Inflammatory macrophage treated with lipopolysaccharide for 4 hours (primary cell): ENCODE data around the gene MEF2B.
"Not testable (repeated sequence)": the region's sequence is repeated elsewhere in the genome, so short reads cannot be mapped to it uniquely, and the experiment has no call there.

Experiments
- DNase-seq: peaks from one replicate; pipeline ENCODE4 v3.0.0-alpha.2; 2020

MEF2B gene

DNA sequence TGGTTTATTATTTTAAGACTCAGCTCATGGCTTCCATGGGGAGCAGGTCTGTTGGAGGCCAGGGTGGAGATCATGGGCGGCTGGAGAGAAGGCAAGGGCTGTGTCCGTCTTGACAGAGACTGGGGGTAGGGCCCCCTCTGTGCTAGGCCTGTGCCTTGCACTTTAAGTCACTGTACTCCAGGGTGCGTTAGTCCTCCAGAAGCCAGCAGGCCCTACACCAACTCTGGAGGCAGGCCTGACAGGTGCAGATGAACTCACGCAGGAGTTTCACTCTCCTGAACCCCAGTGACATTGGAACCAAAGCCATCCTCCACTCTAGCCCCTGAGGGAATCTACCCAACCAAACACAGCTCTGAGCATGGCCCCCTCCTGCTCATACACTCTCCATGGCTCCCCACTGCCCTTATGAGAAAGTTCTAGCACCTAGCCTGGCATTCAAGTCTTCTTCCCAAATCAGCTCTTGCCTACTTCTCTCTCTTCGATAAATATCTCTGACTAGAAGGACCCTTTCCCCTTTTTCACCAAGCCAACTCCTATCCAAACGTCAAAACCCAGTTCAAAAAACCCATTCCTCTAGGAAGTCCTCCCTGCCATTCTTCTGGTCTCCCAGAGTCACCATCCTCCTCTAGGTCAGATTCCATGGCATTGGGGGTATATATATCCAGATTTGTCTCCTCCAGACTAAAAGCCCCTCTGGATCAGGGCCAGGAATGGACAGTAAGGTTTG, 15.1 kb downstream of the MEF2B start:
- no peak for DNase-seq

DNA sequence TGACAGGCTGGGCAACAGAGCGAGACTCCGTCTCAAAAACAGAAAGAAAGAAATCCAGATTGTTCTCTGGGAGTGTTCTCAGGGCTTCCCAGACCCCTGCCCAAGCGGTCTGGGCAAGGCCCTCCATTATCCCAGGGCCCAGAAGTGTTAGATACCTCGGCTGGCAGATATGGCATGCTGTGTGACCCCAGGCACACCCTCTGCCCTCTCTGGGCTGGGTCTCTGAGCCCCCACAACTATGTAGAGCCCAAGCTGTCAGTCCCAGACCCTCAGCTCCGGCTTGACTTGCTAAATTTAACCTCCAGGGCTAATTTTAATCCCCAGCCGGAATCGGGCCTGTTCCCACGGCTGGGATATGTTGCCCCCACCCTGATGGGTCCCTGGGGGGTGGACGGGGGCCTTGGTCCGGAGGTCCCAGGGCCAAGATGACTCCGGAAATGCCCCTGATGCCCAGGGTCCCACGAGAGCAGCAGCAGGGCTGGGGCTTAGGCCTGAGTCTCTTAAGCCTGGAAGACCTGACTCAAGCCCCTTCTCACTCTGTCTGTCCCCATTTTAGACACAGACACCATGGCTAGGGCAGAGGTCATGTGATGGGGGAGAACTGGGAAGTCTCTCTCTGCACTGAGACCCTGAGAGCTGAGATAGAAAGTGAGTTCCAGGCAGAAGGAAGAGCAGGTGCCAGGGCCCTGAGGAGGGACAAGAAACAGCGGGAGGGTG, 17.2 kb downstream of the MEF2B start:
- no peak for DNase-seq

DNA sequence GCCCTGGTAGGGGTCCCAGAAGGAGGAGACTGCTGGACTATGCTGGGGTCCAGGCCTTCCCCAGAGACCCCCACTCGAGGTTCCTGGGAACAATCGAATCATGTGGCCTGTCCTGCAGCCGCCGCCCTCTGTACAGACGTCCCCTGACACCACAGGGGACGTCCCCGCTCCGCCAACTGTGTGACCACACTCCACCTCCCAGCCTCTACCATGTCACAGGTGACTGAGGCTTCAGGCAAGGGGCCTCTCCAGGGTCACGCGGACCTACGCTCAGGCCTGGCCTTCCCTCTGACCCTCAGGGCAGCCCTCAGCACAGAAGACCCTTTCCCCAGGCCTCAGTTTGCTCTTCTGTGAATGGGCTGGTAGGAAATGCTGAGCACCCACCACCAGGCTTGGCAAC, 18.6 kb downstream of the MEF2B start:
- DNase-seq = no peak

DNA sequence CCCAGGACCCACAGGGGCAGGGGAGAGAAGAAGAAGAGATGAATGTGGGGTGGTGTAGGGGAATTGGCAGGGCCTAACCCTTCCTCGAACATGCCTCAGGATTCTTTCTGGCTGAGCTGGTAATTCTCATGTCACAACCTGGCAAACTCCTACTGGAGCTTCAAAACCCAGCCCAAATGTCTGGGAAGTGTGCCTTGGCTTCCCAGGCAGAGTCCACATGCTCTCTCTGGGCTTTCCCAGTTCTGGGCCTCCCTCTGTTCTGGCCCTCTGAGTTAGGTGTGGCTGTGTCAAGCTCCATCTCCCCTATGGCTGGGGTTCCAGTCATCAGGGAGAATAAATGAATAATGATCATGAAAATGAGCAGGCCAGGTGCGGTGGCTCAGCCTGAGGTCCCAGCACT, 20.6 kb downstream of the MEF2B start:
- no peak for DNase-seq

DNA sequence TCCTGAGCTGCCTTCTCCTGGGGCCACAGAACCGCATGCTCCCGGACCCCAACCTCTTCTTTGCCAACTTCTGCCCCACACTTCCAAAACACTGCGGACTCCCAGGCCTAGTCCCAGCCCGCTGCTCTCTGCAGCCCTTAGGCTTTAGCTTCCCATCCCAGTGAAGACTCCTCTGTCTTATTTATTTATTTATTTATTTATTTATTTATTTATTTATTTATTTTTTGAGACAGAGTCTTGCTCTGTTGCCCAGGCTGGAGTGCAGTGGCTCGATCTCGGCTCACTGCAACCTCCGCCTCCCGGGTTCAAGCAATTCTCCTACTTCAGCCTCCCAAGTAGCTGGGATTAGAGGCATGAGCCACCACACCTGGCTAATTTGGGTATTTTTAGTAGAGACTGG, 21.6 kb downstream of the MEF2B start:
- not testable (repeated sequence) for DNase-seq

DNA sequence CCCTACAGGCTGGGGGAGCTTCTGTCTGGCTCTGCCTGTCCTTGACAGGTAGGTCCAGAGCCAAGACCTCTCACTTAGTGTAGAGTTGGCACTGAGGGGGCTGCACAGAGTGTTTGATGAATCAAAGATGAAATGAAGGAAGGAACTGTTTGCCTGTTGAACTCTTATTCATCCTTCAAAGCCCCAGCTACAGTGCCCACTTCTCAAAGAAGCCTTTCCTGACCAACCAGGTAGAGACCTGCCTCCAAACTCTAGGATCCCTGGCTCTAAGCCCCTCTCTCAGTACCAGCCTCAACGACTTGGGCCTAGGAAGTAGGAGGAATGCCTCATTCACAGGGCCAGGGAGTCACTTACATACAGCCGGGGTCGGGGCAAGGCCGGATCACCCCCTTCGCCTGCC, 22.7 kb downstream of the MEF2B start:
- no peak for DNase-seq

DNA sequence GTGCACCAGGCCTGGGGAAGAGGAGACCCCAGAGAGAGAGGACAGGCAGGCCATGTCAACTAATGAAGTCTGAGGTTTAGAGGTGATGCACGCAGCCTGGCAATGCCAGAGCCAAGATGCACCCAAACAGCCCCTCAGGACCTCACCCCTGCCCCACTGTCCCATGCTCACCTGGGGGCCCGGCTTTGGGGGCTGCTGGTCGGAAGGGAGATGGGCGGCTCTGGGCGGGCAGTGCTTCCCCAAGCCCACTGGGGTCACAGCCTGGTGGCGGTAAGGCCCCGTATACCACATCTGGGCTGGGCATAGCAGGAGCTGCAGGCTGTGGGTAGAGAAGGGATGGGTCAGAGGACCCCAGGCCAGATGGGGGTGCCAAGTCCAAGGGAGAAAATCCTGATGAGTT, 23.2 kb downstream of the MEF2B start:
- no peak for DNase-seq

DNA sequence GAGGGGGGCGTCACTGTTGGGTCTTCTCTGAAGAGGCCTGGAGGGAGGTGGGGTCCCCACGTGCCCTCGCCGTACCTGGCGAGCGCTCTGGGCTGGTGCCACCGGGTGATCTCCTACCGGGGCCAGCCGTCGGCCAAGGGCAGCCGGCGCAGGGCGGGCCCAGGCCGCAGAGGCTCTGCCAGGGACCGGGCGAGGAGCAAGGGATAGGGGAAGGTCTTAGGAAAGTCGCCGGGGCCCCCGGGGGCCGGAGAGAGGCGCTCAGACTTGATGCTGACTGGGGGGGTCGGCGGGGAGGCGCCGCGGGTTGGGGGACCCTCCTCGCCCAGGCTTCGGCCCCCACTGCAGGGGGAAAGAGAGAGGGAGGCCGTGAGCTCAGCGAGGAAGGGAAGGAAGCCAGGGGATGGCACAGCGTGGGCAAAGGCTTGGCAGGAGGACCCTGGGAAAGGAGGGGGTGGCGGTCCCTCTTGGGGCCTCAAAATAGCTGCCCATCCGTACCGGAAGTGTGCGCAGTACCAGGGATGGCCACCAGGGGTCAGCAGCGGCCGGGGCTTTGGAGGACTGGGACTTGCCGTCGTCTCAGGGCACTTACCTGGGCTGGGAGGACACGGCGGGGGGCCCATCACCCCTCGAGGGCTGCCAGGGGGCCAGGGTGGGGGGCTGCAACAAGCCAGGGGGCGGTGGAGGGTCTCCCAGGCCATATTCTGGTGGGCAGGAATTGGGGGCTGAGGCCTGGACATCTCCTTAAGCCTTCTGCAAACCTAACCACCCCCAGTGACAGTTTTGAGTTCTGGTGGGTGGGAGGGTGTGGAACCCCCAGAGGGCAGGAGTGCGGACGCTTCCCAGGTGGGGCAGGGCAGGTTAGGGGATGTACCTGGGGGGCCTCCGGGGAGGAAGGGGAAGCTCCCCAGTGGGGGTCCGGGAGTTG, 24.1 kb downstream of the MEF2B start:
- peak; percentile 44 for DNase-seq

DNA sequence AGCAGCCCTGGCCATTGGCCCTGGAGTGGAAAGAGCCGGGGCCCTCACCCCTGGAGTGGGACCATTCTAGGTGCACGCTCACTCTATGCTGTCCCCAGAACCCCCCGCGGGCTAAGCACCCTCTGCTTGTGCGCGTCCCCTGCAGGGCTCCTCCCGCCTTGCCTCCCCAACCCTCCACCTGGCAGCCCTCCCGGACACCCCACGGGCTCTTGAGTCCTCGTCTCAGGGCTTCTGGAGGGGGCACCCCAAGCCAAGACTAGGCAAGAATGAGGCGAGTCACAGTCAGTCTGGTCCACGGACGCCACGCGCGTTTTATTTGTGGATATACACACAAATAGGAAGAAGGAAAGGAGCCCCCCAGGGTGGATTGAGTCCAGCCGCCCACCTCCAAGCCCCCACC, 24.8 kb downstream of the MEF2B start:
- no peak for DNase-seq

DNA sequence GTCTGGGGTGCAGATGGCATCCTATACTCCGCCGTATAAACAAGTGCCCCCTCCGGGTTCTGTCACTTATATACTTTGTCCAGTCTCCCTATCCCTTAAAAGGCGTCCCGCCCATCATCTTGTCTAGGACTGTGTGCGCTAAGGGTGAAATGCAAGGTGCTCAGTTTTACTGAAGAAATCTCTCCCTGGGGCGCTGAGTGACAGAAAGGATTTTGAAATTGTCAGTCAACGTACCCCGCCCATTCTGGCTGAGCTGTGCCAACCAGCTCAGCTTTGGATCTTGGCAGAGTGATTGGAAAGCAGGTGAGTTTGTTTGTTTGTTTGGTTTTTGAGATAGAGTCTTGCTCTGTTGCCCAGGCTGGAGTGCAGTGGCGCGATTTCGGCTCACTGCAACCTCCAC, 27.7 kb downstream of the MEF2B start:
- no peak for DNase-seq

DNA sequence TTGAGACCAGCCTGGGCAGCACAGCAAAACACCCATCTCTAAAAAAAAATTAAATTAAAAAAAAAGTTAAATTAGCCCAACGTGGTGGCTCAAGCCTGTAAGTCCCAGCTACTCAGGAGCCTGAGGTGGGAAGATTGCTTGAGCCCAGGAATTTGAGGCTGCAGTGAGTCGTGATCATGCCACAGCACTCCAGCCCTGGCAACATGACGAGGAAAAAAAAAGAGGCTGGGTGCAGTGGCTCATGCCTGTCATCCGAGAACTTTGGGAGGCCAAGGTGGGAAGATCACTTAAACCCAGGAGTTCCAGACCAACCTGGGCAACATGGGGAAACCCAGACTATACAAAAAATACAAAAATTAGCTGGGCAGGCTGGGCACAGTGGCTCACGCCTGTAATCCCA, 29.6 kb downstream of the MEF2B start:
- DNase-seq = no peak

DNA sequence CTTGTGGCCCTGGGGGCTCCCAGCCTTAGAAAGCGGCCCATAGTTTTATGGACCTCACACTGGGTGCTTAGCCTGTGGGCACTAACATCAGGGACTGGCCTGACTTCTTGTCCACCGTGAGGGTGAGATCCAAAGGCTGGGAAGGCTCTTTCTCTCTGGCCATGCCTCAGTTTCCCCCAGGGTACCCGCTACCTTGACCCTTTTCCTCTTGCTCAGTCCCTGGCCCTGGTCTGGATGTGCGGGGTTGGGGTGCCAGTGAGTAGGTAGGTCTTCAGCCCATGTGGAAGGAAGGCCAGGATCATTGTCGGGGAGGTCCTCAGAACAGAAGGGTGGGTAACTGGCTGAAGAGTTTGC, 30.2 kb downstream of the MEF2B start:
- DNase-seq = no peak

DNA sequence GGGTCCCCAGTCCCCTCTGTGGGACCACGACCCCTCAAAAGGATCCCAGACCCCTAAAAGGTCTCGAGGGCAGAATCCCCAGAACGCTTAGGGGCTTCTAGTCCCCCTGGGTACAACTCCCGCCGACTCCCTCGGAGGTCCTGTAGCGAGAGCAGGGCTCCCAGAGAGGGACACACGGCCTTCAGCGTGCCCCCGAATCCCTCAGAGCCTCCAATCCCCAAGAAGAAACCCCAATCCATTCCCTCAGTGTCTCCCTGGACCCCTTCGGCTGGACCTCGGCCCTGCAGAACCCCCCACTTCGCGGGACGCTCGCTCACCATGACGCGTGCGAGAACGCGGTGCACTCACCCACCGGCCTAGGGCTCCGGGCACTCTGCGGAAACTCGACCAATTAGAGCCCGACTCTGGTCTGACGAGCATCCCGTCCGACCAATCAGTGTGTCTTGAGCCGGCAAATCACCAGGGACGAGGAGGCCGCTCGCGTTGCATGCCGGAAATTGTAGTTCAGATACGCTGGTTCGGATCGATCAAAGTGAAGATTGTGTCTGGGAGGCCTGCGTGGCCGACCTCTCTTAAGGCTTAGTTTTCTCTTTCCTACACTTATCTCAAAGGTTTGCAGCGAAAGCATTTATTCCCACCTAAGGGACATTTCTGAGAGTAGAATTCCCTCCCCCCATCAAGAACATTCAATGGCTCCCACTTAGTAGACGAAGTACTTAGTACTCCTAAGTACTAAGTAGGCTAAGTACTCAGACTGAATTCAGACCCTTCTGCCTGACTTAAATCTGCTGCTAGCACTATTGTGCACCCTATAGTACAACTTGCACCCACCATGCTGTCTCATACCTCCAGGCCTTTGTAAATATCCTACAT, 31.7 kb downstream of the MEF2B start, which contains the start of gene TMEM161A:
Gene TMEM161A (minus strand): TSS at position 370 of the 873 bp plus-strand sequence. CDS start 50 bp downstream, at position 320.
- DNase-seq = peak; percentile 98

DNA sequence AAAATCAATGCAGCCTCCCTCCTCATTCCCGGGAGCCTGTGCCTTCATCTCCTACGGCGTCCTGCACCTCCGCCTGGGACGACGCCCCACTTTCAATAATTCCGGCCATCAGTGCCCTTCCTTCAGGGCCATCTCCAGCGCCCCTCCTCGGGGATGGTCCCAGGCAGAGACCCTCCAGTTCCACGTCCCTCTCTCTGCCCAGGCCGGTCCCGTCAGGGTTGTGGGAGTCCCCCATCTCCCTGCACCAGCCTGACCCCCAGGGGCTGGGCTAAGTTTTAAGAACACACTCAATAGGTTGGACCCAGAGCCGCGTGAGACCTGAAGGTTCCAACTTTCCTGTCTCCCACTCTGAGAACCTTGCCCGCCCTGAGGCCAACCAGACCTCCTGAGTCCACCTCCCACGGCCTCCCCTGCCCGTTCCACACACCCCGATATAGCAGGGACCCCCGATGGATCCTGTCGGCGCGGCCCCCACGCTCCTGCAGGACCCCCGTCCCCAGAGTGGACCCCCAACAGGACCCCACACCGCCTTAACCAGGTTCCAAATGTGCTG, 32.4 kb downstream of the MEF2B start:
- DNase-seq = no peak

DNA sequence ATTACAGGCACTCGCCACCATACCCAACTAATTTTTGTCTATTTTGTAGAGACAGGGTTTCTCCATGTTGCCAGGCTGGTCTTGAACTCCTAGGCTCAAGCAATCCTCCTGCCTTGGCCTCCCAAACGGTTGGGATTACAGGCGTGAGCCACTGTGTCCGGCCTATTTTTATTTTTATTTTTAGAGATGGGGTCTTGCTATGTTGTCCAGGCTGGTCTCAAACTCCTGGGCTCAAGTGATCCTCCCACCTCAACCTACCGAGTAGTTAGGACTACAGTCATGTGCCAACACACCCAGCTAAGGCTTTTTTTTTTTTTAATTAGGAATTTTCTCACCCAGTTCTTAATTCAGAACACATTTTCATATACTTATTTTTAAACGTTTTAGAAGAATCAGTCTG, 34.4 kb downstream of the MEF2B start:
- not testable (repeated sequence) for DNase-seq

DNA sequence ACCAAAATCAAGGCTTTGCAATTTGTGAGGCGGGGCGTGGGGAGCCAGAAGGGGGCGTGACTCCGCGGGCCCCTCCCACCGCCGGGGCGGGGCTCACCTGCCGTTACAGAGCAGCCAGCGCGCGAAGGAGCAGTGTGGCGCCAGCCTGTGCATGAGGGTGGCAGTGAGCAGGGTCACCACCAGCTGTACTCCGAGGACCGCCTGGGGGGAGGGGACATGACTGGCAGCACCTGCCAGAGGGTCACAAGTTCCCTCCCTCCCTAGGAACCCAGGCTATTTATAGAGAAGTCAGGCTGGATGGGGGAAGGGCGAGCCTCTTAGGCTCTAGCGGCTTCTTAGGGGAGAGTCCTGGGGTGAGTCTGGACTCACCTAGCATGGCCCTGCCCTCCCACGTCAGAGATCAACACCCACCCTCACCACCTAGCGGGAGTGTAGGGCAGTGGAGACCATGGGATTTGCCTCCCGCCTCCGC, 35.3 kb downstream of the MEF2B start:
- DNase-seq = no peak

DNA sequence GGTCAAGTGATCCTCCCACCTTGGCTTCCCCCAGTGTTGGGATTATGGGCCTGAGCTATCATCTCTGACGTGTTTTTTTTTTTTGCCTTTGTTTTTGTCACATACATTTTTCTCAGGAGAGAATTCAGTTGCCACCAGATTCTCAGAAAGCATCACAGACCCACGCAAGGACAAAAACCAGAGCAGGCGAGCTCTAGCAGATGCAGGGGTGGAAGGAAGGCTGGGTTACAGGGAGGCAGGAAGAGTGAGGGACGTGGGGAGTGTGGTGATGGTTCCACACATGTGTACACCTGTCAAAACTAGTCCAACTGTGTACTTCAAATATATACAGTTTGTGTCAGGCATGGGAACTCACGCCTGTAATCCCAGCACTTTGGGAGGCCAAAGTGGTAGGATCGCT, 36.1 kb downstream of the MEF2B start:
- DNase-seq = no peak

DNA sequence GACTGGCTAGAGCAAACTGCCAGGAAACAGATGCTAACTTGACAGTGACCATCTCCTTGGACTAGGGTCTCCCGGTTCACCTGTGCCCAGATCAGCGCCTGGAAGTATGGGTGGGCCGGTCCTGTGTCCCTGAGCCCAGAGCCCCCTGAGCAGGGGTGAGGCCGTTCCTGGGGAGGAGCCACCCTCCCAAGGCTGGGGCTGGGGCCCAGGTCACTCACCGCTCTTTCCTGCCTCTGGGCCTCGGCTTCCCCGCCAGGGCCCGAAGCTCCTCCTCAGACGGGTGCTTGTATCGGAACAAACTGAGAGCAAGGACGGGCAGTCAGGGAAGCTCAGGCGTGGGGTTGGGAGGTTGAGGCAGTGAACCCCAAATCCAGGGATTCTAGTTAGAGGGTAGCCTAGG, 37.2 kb downstream of the MEF2B start:
- DNase-seq = no peak

DNA sequence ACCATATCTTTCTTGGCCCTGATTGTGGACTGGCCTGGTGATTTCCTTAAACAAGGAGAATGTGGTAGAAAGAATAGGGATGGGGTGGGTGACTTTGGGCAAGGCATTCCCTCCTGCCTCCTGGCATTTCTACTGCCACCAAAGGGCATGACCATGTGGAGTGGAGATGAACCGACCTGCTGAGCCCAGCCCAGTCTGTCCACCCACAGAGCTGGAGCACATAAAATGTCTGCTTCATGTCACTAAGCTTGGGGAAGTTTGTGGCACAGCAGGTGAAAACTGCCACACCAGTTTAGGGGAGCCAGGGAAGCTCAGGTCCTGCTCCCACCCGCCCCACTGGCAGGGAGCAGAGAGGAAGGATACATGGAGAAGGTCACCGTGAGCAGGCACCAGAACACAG, 38.1 kb downstream of the MEF2B start:
- DNase-seq = no peak

DNA sequence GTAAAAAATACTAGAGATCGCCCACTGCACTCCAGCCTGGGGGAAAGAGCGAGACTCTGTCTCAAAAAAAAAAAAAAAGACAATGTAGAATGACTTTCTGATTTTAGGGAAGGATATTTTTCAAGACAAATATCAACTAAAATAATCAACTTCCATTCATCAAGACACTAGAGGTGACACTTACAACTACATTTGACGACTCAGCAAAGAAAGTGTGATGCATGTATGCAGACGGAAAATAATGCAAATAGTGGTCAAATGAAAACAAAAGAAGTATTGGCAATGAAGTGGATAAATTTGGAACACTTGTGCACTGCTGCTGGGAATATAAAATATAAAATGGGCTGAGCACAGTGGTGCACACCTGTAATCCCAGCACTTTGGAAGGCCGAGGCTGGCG, 44.0 kb downstream of the MEF2B start:
- DNase-seq = no peak

DNA sequence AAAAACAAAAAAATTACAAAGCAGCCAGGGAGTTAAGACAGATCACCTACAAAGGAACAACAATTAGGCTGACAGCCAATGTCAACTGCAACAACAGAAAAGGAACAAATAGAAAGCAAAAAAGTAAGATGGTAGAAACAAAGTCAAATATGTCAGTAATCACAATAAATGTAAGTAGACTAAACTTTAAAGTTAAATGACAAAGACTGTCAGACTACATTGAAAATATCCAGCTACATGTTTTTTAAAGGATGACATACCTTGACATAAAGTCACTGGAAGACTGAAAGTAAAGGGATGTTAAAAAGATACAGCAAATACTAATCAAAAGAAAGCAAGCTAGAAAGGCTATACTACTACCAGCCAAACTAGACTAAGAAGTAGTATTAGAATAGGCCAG, 46.7 kb downstream of the MEF2B start:
- no peak for DNase-seq

DNA sequence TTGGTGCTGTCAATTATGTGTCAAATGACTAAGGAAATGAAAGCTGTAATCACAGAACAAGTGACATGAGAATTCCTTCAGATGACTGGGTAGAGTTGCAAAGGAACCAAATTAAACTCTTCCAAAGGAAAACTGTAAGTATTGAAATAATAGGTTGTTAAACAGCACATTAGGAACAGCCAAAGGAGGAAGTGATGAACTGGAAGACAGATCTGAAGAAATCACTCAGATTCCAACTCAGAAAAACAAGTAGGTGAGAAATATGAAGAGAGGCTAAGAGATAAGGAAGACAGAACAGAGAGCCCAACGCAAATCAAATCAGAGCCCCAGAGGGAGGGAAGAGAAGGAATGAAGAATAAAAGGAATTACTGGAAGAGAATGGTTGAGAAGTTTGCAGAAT, 47.2 kb downstream of the MEF2B start:
- no peak for DNase-seq
